H1 (cell line): Measurements from ENCODE around the gene ARCN1. TPM values are rescaled to one million over a fixed set of nuclear protein-coding genes. Genes with fewer than 3 reads are reported as not detected.

ENCODE experiments used
- CTCF ChIA-PET: fragments of 300-600 bp; sonication (Branson Sonifier 250); formaldehyde crosslinking; loops from one replicate; lab custom pipeline; 2021; ENCODE audit not compliant: partially characterized antibody; lab: Charles Lee
- POLR2A ChIA-PET: fragments of 300-600 bp; sonication (Branson Sonifier 250); formaldehyde crosslinking; loops from one replicate; lab custom pipeline; 2021; ENCODE audit warnings: inconsistent platforms; ENCODE audit not compliant: partially characterized antibody; lab: Charles Lee
- DNase-seq, 2 experiments: peaks; one replicate each; pipeline versions ENCODE4 v3.0.0 to v3.0.0-alpha.2; 2010 to 2022; ENCODE audit warnings: low spot score in 2 of 2, low read depth in 1 of 2, mixed read lengths in 1 of 2
- FAIRE-seq: peaks from 2 replicates; lab custom pipeline; 2011; peaks lifted over from hg19 to GRCh38; lab: Jason Lieb, UNC
- H2AFZ ChIP-seq: 2 replicates; pipeline ENCODE4 v1.8.1; 2012; ENCODE audit warnings: low read length, inconsistent platforms
- H2AK5ac ChIP-seq: 2 replicates; pipeline ENCODE4 v1.6.1; 2013; ENCODE audit warnings: low read depth, low read length
- H2BK120ac ChIP-seq: replicated peaks from 2 replicates; pipeline ENCODE3; 2013; ENCODE audit warnings: low read depth, low read length, inconsistent platforms
- H2BK12ac ChIP-seq: 2 replicates; pipeline ENCODE4 v1.6.1; 2013; ENCODE audit warnings: low read depth, low read length
- H2BK15ac ChIP-seq: 2 replicates; pipeline ENCODE4 v1.6.1; 2013; ENCODE audit warnings: low read length
- H2BK20ac ChIP-seq: 2 replicates; pipeline ENCODE4 v1.6.1; 2013; ENCODE audit warnings: low read length
- H2BK5ac ChIP-seq: 2 replicates; pipeline ENCODE4 v1.6.1; 2013; ENCODE audit warnings: low read depth, low read length
- H3K14ac ChIP-seq: 2 replicates; pipeline ENCODE4 v1.6.1; 2013; ENCODE audit warnings: inconsistent platforms; ENCODE audit not compliant: insufficient read length
- H3K18ac ChIP-seq: 2 replicates; pipeline ENCODE4 v1.6.1; 2013; ENCODE audit warnings: low read length; ENCODE audit errors: extremely low read depth
- H3K23ac ChIP-seq: 2 replicates; pipeline ENCODE4 v1.6.1; 2013; ENCODE audit warnings: inconsistent platforms; ENCODE audit not compliant: insufficient read length
- H3K23me2 ChIP-seq: 2 replicates; pipeline ENCODE4 v1.6.1; 2013; ENCODE audit warnings: low read depth, low read length
- H3K27ac ChIP-seq: 2 replicates; pipeline ENCODE4 v1.6.1; 2011; ENCODE audit warnings: low read depth, low read length, inconsistent platforms
- H3K27me3 ChIP-seq, 4 experiments: replicated peaks in 1 of 4; 1 replicate in 1 of 4; 2 replicates in 3 of 4; pipeline versions ENCODE4 v1.6.1 to v1.8.1; 2011 to 2013; ENCODE audit warnings: low read length in 3 of 4, mild to moderate bottlenecking in 3 of 4, inconsistent platforms in 2 of 4, mixed read lengths in 2 of 4, moderate library complexity in 1 of 4; ENCODE audit not compliant: control insufficient read depth in 3 of 4, insufficient read depth in 3 of 4; ENCODE audit errors: extremely low read depth in 1 of 4
- H3K36me3 ChIP-seq, 4 experiments: 2 replicates each; pipeline versions ENCODE4 v1.6.1 to v1.8.1; 2011 to 2013; ENCODE audit warnings: mild to moderate bottlenecking in 4 of 4, low read length in 3 of 4, moderate library complexity in 2 of 4, control low read depth in 1 of 4, inconsistent platforms in 1 of 4; ENCODE audit not compliant: insufficient read depth in 4 of 4, control insufficient read depth in 2 of 4
- H3K4ac ChIP-seq: replicated peaks from 2 replicates; pipeline ENCODE3; 2013; ENCODE audit warnings: low read length, low read depth, mixed read lengths, inconsistent platforms; ENCODE audit not compliant: insufficient read length
- H3K4me1 ChIP-seq, 4 experiments: replicated peaks in 1 of 4; 1 replicate in 1 of 4; 2 replicates in 3 of 4; pipeline versions ENCODE4 v1.6.1 to v1.8.1; 2011 to 2013; ENCODE audit warnings: low read length in 3 of 4, inconsistent platforms in 2 of 4, mixed read lengths in 1 of 4; ENCODE audit not compliant: insufficient read depth in 4 of 4, control insufficient read depth in 3 of 4
- H3K4me2 ChIP-seq, 2 experiments: 2 replicates each; pipeline versions ENCODE4 v1.6.1 to v1.8.1; 2011 to 2013; ENCODE audit warnings: low read depth in 2 of 2, low read length in 2 of 2, control low read depth in 1 of 2, inconsistent platforms in 1 of 2, mild to moderate bottlenecking in 1 of 2; ENCODE audit not compliant: insufficient read depth in 1 of 2
- H3K4me3 ChIP-seq, 4 experiments: fragments of 200-600, 300-600 bp in 1 of 4; sonication (generic), shearing (Covaris generic), sonication (Bioruptor Twin) in 1 of 4; 2 replicates each; pipeline versions ENCODE4 v1.5.1 to v1.8.1; 2011 to 2016; ENCODE audit warnings: low read length in 4 of 4, low read depth in 3 of 4, control low read depth in 2 of 4, inconsistent platforms in 2 of 4, mild to moderate bottlenecking in 2 of 4, mixed read lengths in 1 of 4, moderate library complexity in 1 of 4; ENCODE audit not compliant: insufficient read depth in 2 of 4; ENCODE audit errors: extremely low read depth in 1 of 4
- H3K56ac ChIP-seq: replicated peaks from 2 replicates; pipeline ENCODE3; 2013; ENCODE audit warnings: low read depth, mild to moderate bottlenecking, mixed read lengths, low read length, inconsistent platforms; ENCODE audit not compliant: insufficient read length
- H3K79me1 ChIP-seq: 2 replicates; pipeline ENCODE4 v1.6.1; 2013; ENCODE audit warnings: low read depth, low read length, control low read depth
- H3K79me2 ChIP-seq, 2 experiments: 2 replicates each; pipeline versions ENCODE4 v1.6.1 to v1.8.1; 2012 to 2013; ENCODE audit warnings: low read length in 2 of 2, mild to moderate bottlenecking in 2 of 2, inconsistent platforms in 1 of 2; ENCODE audit not compliant: insufficient read depth in 2 of 2, control insufficient read depth in 1 of 2
- H3K9ac ChIP-seq, 4 experiments: replicated peaks in 1 of 4; 1 replicate in 1 of 4; 2 replicates in 3 of 4; pipeline versions ENCODE4 v1.6.1 to v1.8.1; 2011 to 2013; ENCODE audit warnings: low read depth in 3 of 4, low read length in 3 of 4, control low read depth in 2 of 4, mild to moderate bottlenecking in 2 of 4, moderate library complexity in 2 of 4, inconsistent platforms in 1 of 4; ENCODE audit errors: extremely low read depth in 1 of 4
- H3K9me3 ChIP-seq, 2 experiments: 2 replicates each; pipeline versions ENCODE4 v1.6.1 to v1.8.1; 2012 to 2013; ENCODE audit warnings: mild to moderate bottlenecking in 2 of 2, moderate library complexity in 2 of 2, control low read depth in 1 of 2, inconsistent platforms in 1 of 2, low read depth in 1 of 2, low read length in 1 of 2, mixed read lengths in 1 of 2; ENCODE audit not compliant: insufficient read depth in 2 of 2
- H4K20me1 ChIP-seq, 2 experiments: replicated peaks in 1 of 2; 2 replicates each; pipeline versions ENCODE3 to v1.8.1; 2011 to 2013; ENCODE audit warnings: inconsistent platforms in 2 of 2, low read length in 2 of 2, mild to moderate bottlenecking in 1 of 2; ENCODE audit not compliant: insufficient read depth in 2 of 2, control insufficient read depth in 1 of 2
- H4K5ac ChIP-seq: 2 replicates; pipeline ENCODE4 v1.6.1; 2013; ENCODE audit warnings: low read length, low read depth, mixed read lengths, inconsistent platforms; ENCODE audit not compliant: insufficient read length
- H4K8ac ChIP-seq: 2 replicates; pipeline ENCODE4 v1.8.0; 2013; ENCODE audit warnings: mild to moderate bottlenecking, moderate library complexity, low read length, inconsistent platforms; ENCODE audit not compliant: insufficient read depth; ENCODE audit errors: extremely low read depth
- H4K91ac ChIP-seq: replicated peaks from 2 replicates; pipeline ENCODE3; 2013; ENCODE audit warnings: low read length, mixed read lengths, inconsistent platforms; ENCODE audit not compliant: insufficient read length
- BACH1 ChIP-seq: IDR thresholded peaks from 2 replicates; pipeline ENCODE4 v1.6.1; 2012; ENCODE audit warnings: low read length, improper control_type of control experiment
- BCL11A ChIP-seq, 2 experiments: IDR thresholded peaks; one replicate each; pipeline ENCODE4 v1.6.1; 2011; ENCODE audit warnings: low read depth in 2 of 2, low read length in 2 of 2, mild to moderate bottlenecking in 2 of 2
- CTBP2 ChIP-seq: IDR thresholded peaks from 2 replicates; pipeline ENCODE4 v1.7.0; 2011; ENCODE audit warnings: borderline replicate concordance, mild to moderate bottlenecking, moderate library complexity, mixed read lengths, low read length; ENCODE audit not compliant: insufficient read depth, insufficient read length
- GABPA ChIP-seq: IDR thresholded peaks from 2 replicates; pipeline ENCODE4 v1.6.1; 2011; ENCODE audit warnings: mild to moderate bottlenecking, low read length, moderate library complexity, borderline replicate concordance; ENCODE audit not compliant: insufficient read depth
- NRF1 ChIP-seq: IDR thresholded peaks from 2 replicates; pipeline ENCODE4 v1.6.1; 2011; ENCODE audit warnings: mild to moderate bottlenecking, low read depth, low read length, improper control_type of control experiment
- POLR2A ChIP-seq, 2 experiments: IDR thresholded peaks; 1 replicate in 1 of 2; 2 replicates in 1 of 2; pipeline ENCODE4 v1.6.1; 2011; ENCODE audit warnings: low read depth in 2 of 2, low read length in 2 of 2, mild to moderate bottlenecking in 2 of 2; ENCODE audit errors: control extremely low read depth in 1 of 2
- RNF2 ChIP-seq: fragments of 200-900, 300-1000 bp; sonication (generic); IDR thresholded peaks from 2 replicates; pipeline ENCODE4 v1.7.1; 2016; ENCODE audit warnings: borderline replicate concordance, low read depth, mild to moderate bottlenecking, antibody characterized with exemption, low read length; ENCODE audit not compliant: poor library complexity, severe bottlenecking; ENCODE audit errors: missing control alignments
- SP4 ChIP-seq: IDR thresholded peaks from 2 replicates; pipeline ENCODE4 v1.6.1; 2012; ENCODE audit warnings: low read length, inconsistent platforms
- SUZ12 ChIP-seq: fragments of 200-600 bp; sonication (generic); IDR thresholded peaks from 2 replicates; pipeline ENCODE4 v1.6.1; 2012; ENCODE audit warnings: mild to moderate bottlenecking, inconsistent platforms, low read length, moderate library complexity, mixed read lengths
- YY1 ChIP-seq: IDR thresholded peaks from 2 replicates; pipeline ENCODE4 v1.6.1; 2011; ENCODE audit warnings: low read depth, mild to moderate bottlenecking, low read length
- WGBS, 2 experiments: shearing (Covaris generic) in 1 of 2; methylation state at CpG; one replicate each; pipeline versions ENCODE4 v1.1.6 to v1.1.7; 2013 to 2015; ENCODE audit warnings: low lambda C conversion rate in 2 of 2, mixed read lengths in 2 of 2, inconsistent platforms in 1 of 2, low coverage in 1 of 2, missing lambda C conversion rate in 1 of 2; ENCODE audit not compliant: insufficient replicate concordance in 2 of 2, insufficient coverage in 1 of 2, insufficient read length in 1 of 2; ENCODE audit errors: extremely low coverage in 1 of 2, missing lambda C conversion rate in 1 of 2; 5-methylcytosine and 5-hydroxymethylcytosine counted together
- polyA plus RNA-seq, 7 experiments: library from polyadenylated mRNA; depleted of rRNA in 3 of 7; stranded (reverse) in 5 of 7; unstranded in 2 of 7; fragments of >200 nt in 5 of 7; fragments of 200-250 nt in 2 of 7; gene quantifications; 1 replicate in 5 of 7; 2 replicates in 1 of 7; 4 replicates in 1 of 7; pipeline versions ENCODE4 v1.2.1 to v1.2.3, GENCODE V29; 2011 to 2013; ENCODE audit warnings: missing spikeins in 2 of 7, mixed read lengths in 2 of 7
- total RNA-seq: library from RNA; stranded (reverse); fragmentation: NEBNext Ultra II Directional; extraction: Animal tissue kit (Norgen Biotek cat#: 25700); gene quantifications from 2 replicates; pipeline ENCODE4 v1.2.1, GENCODE V29; 2021
- TF ChIP-seq, protein P1 (sequence below): IDR thresholded peaks from 2 replicates; pipeline ENCODE4 v1.6.1; 2012; ENCODE audit warnings: inconsistent platforms

The ARCN1 gene
- total and polyA plus RNA-seq, 2 of the 8 experiments (the other 6 are each of a cell fraction or from before 2014, with no cell fraction given) = 132 to 146 TPM

DNA sequence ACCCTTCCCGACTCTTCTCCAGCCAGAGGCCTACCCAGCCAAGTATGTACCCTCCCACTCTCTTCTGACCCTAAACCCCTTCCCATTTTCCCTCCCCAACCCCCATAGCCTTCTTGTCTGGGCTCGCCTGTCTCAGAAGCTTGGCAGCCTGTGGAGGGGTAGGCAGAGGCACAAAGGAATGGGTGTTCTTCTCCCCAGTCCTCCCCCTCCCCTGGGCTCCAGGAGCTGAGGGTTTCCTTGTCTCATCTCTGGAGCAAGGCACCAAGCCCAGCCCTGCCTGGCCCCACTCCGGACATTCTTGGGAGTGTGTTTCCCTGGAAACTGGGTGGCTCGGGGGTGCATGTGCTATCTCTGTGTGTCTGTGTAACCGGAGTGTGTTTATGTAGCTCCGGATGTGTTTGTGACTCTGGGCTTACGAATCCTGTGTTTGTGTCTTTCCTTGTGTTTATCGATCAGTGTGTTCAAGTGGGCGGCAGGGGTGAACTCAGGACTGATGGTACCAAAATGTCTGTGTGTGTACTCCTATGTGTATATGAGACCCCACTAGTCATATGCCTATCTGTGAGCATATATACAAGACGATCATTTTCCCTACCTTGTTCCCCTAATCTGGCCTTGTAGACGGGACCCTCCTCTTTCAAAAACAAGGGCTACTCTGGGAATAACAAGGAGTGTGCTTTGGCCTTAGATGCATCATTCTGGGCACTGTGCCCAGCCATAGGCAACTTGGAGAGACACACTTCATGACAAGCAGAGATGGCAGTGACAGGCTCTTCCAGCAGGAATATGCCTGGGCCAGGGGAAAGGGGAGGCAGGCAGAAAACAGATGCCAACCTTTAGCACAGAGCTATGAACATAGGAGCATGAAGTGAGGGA, 46.1 kb downstream of the ARCN1 start:
- peaks cover 7% of the 10 kb centered on the region for H3K23me2 ChIP-seq
- no peak overlapping the region for H3K9ac ChIP-seq
- no peak overlapping the region for H4K8ac ChIP-seq
- H2BK120ac ChIP-seq = no peak overlapping the region
- H3K27ac ChIP-seq = no peak overlapping the region
- 0 out of 7 replicates have a peak, but pooled peaks cover 0 to 2% (median 0%) of the 10 kb centered on the region in 4 experiments for H3K27me3 ChIP-seq
- peak overlapping the region; percentile 95 for H2BK15ac ChIP-seq
- POLR2A ChIA-PET = interaction anchor here (0.6 to 28.7 kb wide), 7 partner anchors 11 to 401 kb away, joined by 3 to 574 read pairs (median 3); partner anchors contain the start of genes ARCN1 and PHLDB1
- H3K4me1 ChIP-seq = peaks cover 17 to 60% (median 43%) of the 10 kb centered on the region in 4 experiments
- H3K18ac ChIP-seq = peak overlapping the region; percentile 26; the same call in 1 of the 2 replicates
- peaks cover 6 to 19% of the 10 kb centered on the region in 2 experiments; a peak in 2 of 4 replicates for H3K79me2 ChIP-seq
- no peak overlapping the region for H3K4me2 ChIP-seq
- H3K4ac ChIP-seq = no peak overlapping the region
- H3K56ac ChIP-seq = no peak overlapping the region
- peak overlapping the region; percentile 75; the same call in 1 of the 2 replicates for H2BK12ac ChIP-seq
- H3K36me3 ChIP-seq = no peaks in the 10 kb centered on the region
- 90% methylated on average over 11 of the region's 11 CpGs; no CpG with 5 or more reads in 1 of the 2 experiments for WGBS, 2 experiments
- peak overlapping the region; percentile 91 for H2BK20ac ChIP-seq
- H4K5ac ChIP-seq = no peak overlapping the region
- H4K20me1 ChIP-seq = peaks cover 0 to 3% of the 10 kb centered on the region in 2 experiments
- peak overlapping the region; percentile 22; the same call in 1 of the 2 replicates for H2BK5ac ChIP-seq
- FAIRE-seq (no peak), DNase-seq (no peak)
- CTCF ChIA-PET = interaction anchor here (0.5 to 7.6 kb wide), 8 partner anchors 10 to 448 kb away, joined by 3 to 57 read pairs (median 4); no protein-coding TSS in a partner anchor
- no peaks in the 10 kb centered on the region for H3K9me3 ChIP-seq
- H2AK5ac ChIP-seq = 0 out of 2 replicates have a peak overlapping the region, but pooled peaks have one; percentile 10
- H3K14ac ChIP-seq = no peak overlapping the region
- no peak overlapping the region for H3K23ac ChIP-seq
- H3K79me1 ChIP-seq = peaks cover 13% of the 10 kb centered on the region
- H3K4me3 ChIP-seq = no peak overlapping the region
- H2AFZ ChIP-seq = no peak overlapping the region
- H4K91ac ChIP-seq = peak overlapping the region; percentile 19
- TF ChIP-seq GABPA (no peak), YY1 (no peak), RNF2 (no peak), POLR2A (IDR thresholded peaks at IDR 0.05; ENCODE audit: control extremely low read depth in 1 of 2, low read depth in 2 of 2, low read length in 2 of 2) (no peak), SUZ12 (no peak), SP4 (no peak), BCL11A (IDR thresholded peaks at IDR 0.05; ENCODE audit: low read depth in 2 of 2, low read length in 2 of 2) (no peak), CTBP2 (no peak), BACH1 (no peak), NRF1 (no peak)
- TF ChIP-seq, protein P1, sequence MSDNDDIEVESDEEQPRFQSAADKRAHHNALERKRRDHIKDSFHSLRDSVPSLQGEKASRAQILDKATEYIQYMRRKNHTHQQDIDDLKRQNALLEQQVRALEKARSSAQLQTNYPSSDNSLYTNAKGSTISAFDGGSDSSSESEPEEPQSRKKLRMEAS = no peak
